Measurements from ENCODE around the gene RSAD2. TPM values are rescaled to one million over a fixed set of nuclear protein-coding genes. Genes with fewer than 3 reads are reported as not detected.
A peak's percentile ranks its signal among the peaks of the same experiment; 100 is the strongest.

Gene RSAD2
- total RNA-seq, 1 donor from 2014 or later = 1.0 TPM

DNA sequence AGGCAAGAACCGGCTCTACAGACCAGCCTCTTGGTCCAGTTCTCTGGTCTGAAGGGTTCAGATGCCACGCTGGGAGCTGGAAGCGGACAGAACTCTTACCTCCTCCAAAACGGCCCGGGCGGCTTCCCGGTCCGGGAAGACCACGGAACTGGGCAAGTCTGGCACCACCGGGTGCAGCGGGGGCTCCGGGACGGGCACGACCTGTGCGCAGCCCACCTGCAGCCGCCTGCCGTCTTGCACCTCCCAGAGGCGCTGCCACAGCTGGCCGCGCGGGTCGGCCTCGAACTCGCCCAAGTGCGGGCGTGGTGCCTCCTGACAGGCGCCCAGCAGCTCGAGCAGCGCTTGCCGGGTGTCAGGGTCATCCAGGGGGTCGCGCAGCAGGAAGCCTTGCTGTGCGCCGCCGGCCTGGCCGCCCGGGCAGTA lies 12.6 kb upstream of the RSAD2 start:
- Mint-ChIP-seq H3K27ac (ENCODE audit: unreplicated experiment) (no peak overlapping the region), H3K9me3 (peaks cover 5% of the 10 kb centered on the region), H3K36me3 (ENCODE audit: low read depth) (peaks cover 18% of the 10 kb centered on the region), H3K4me1 (peaks cover 9% of the 10 kb centered on the region), H3K27me3 (ENCODE audit: low read depth) (peaks cover 12% of the 10 kb centered on the region), H3K4me3 (peak overlapping the region; percentile 62)
- TF ChIP-seq, protein P1, sequence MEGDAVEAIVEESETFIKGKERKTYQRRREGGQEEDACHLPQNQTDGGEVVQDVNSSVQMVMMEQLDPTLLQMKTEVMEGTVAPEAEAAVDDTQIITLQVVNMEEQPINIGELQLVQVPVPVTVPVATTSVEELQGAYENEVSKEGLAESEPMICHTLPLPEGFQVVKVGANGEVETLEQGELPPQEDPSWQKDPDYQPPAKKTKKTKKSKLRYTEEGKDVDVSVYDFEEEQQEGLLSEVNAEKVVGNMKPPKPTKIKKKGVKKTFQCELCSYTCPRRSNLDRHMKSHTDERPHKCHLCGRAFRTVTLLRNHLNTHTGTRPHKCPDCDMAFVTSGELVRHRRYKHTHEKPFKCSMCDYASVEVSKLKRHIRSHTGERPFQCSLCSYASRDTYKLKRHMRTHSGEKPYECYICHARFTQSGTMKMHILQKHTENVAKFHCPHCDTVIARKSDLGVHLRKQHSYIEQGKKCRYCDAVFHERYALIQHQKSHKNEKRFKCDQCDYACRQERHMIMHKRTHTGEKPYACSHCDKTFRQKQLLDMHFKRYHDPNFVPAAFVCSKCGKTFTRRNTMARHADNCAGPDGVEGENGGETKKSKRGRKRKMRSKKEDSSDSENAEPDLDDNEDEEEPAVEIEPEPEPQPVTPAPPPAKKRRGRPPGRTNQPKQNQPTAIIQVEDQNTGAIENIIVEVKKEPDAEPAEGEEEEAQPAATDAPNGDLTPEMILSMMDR (conservative IDR thresholded peaks at IDR 0.05) = no peak
- no peak for DNase-seq (ENCODE audit: low read depth, low spot score)

DNA sequence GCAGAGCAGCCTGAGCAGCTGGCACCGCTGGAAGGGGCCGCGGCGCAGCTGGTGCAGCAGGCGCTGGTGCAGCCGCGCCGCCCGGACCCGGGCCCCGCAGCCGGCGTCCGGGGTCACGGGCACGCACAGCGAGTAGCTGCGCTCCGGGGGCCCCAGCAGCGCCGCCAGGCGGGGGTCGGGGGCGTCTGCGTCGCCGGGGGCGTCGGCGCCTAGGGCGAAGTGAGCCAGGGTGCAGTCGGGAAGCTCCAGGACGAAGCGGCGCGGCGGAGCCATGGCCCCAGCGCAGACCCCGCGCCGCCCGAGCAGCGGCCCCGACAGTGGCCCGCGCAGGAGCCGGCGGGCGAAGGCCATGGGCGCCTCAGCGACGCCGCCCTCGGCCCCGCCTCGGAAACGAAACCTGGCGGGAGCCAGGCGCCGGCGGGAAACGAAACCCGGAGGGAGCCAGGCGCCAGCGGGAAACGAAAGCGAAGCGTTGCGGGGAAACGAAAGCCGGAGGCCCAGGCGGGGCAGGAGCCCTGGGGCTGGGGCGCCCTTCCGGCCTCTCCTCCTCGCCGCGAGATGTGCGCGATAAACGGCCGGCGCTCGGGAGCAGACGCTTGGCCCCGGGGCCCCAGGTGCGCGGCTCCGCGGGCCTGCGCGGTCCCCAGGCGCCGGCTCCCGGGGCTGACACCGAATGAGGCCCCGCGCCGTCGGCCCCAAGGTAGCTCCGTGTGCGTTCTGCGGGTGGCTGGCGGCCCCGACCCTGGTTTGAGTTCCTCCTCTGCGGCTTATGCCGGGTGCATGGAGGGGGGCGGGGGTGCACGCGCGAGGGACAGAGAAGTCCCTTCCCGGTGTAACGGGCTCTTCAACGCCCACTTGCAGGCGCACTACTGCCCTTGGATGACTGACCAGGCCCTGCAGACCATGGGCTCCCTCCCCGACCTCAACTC lies 12.0 kb upstream of the RSAD2 start, which contains the start of gene CMPK2:
Gene CMPK2, minus strand, starts transcription at position 562 of the 929 bp plus-strand sequence. Its CDS starts 211 bp downstream, at position 351.
- H3K36me3 Mint-ChIP-seq (ENCODE audit: low read depth) = peaks cover 11% of the 10 kb centered on the region
- H3K27ac Mint-ChIP-seq (ENCODE audit: unreplicated experiment) = no peak within 1 kb of the TSS
- H3K4me3 Mint-ChIP-seq = peak within 1 kb of the TSS; percentile 88
- peaks cover 3% of the 10 kb centered on the region for H3K9me3 Mint-ChIP-seq
- H3K4me1 Mint-ChIP-seq = peaks cover 9% of the 10 kb centered on the region
- peaks cover 12% of the 10 kb centered on the region for H3K27me3 Mint-ChIP-seq (ENCODE audit: low read depth)
- peak; percentile 55 for DNase-seq (ENCODE audit: low read depth, low spot score)
- TF ChIP-seq, protein P1 (conservative IDR thresholded peaks at IDR 0.05) = peak; percentile 48

DNA sequence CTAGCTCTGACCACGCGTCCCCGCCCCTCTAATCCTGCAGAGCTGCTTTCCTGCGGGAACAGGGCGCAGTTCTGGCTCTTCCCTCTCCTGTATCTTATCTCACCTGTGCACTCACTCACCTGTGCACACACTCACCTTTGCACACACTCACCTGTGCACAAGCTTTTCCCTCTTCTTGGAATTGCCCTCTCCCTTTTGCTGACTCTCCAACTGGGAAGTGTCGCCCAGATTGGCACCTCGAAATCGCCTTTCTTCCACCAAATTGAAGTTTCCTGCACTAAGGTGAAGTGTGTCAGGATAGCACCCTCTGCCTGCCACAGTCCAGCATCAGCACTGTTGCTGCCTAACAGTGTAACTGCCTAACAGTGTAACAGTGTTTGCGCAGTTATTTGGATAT lies 11.3 kb upstream of the RSAD2 start:
- TF ChIP-seq, protein P1 (conservative IDR thresholded peaks at IDR 0.05) = peak; percentile 61
- peak; percentile 4 for DNase-seq (ENCODE audit: low read depth, low spot score)
- Mint-ChIP-seq H3K4me3 (peak overlapping the region; percentile 88), H3K27ac (ENCODE audit: unreplicated experiment) (no peak overlapping the region), H3K9me3 (peaks cover 3% of the 10 kb centered on the region), H3K36me3 (ENCODE audit: low read depth) (peaks cover 7% of the 10 kb centered on the region), H3K27me3 (ENCODE audit: low read depth) (peaks cover 12% of the 10 kb centered on the region), H3K4me1 (peaks cover 9% of the 10 kb centered on the region)

DNA sequence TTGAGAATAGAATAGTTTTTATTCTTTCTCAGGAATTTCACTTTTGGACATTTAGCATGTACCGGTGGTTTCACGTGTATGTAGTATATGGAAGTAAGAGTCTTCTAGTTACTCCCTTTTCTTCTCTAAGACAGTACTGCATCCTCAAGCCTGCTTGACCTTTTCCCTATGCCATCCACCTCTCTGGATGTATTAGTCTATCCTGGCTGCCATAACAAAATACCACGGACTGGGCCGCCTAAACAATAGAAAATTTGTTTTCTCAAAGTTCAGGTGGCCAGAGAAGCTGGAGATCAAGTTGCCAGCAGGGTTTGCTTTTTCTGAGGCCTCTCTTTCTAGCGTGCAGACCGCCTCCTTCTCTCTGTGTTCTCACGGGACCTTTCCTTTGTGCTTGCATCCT lies 10.6 kb upstream of the RSAD2 start:
- H3K4me3 Mint-ChIP-seq = peak overlapping the region; percentile 88
- H3K27me3 Mint-ChIP-seq (ENCODE audit: low read depth) = peaks cover 12% of the 10 kb centered on the region
- H3K27ac Mint-ChIP-seq (ENCODE audit: unreplicated experiment) = no peak overlapping the region
- TF ChIP-seq, protein P1 (conservative IDR thresholded peaks at IDR 0.05) = no peak
- no peak for DNase-seq (ENCODE audit: low read depth, low spot score)
- peaks cover 9% of the 10 kb centered on the region for H3K4me1 Mint-ChIP-seq
- H3K36me3 Mint-ChIP-seq (ENCODE audit: low read depth) = peaks cover 4% of the 10 kb centered on the region
- H3K9me3 Mint-ChIP-seq = peaks cover 3% of the 10 kb centered on the region

DNA sequence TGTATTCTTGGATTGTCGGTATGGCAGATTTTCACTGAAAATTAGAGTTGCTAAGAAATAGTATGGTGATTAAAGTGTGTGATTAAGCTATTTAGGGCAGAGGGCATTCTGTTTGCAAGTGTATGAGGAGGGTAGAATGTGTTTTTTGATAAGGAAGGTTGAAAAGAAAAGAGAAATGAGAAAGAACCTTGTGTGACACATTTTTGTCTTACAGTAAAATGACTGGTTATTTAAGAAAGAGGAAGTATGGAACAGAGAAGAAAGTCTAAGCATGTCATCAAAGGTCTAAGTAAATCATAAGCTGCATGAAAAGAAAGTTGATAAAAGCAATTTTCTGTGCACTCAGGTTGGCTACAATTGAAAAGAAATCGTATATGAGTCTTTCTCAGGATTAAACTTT lies 5.2 kb upstream of the RSAD2 start:
- Mint-ChIP-seq H3K9me3 (peaks cover 6% of the 10 kb centered on the region), H3K27ac (ENCODE audit: unreplicated experiment) (no peak overlapping the region), H3K36me3 (ENCODE audit: low read depth) (peaks cover 6% of the 10 kb centered on the region), H3K4me3 (no peak overlapping the region), H3K4me1 (no peaks in the 10 kb centered on the region), H3K27me3 (ENCODE audit: low read depth) (peaks cover 2% of the 10 kb centered on the region)
- no peak for DNase-seq (ENCODE audit: low read depth, low spot score)
- TF ChIP-seq, protein P1 (conservative IDR thresholded peaks at IDR 0.05) = no peak
